Measurements from ENCODE around the gene FCHO2. TPM values are rescaled to one million over a fixed set of nuclear protein-coding genes. Genes with fewer than 3 reads are reported as not detected.

FCHO2 gene
- total and polyA plus RNA-seq, 10 of the 15 experiments (the other 5 are each of a cell fraction or from before 2014, with no cell fraction given) = 0.05 to 1.4 (median 0.18) TPM

- ChIA-PET CTCF (no interaction called here), RAD21 (ENCODE audit: unreplicated experiment) (no interaction called here), POLR2A (no interaction called here), SMC1A (ENCODE audit: uncharacterized antibody, unreplicated experiment) (no interaction called here)
- WGBS (ENCODE audit: insufficient coverage, insufficient replicate concordance, low lambda C conversion rate, missing lambda C conversion rate) = 91% methylated on average over 6 of the region's 6 CpGs
- no peak overlapping the region for H3K27ac ChIP-seq (ENCODE audit: control insufficient read depth, insufficient read depth)
- H3K4me1 ChIP-seq (ENCODE audit: control insufficient read depth, insufficient read depth, low read length) = no peaks in the 10 kb centered on the region
- H2AFZ ChIP-seq (ENCODE audit: control insufficient read depth, low read depth, low read length) = no peak overlapping the region
- no peaks in the 10 kb centered on the region for H3K79me2 ChIP-seq (ENCODE audit: control insufficient read depth, insufficient read depth, low read length)
- ATAC-seq (no peak), FAIRE-seq (no peak), DNase-seq (ENCODE audit: low read depth, low spot score) (no peak)
- H3K9ac ChIP-seq (ENCODE audit: control insufficient read depth, insufficient read depth, low read length) = no peak overlapping the region
- H3K4me3 ChIP-seq = no peak overlapping the region
- TF ChIP-seq SREBF2 (IDR thresholded peaks at IDR 0.05; ENCODE audit: low read length) (no peak), FOXK2 (IDR thresholded peaks at IDR 0.05) (no peak), PKNOX1 (IDR thresholded peaks at IDR 0.05) (no peak), GABPA (IDR thresholded peaks at IDR 0.05; ENCODE audit: low read depth) (no peak), SUPT20H (IDR thresholded peaks at IDR 0.05; ENCODE audit: borderline replicate concordance, control insufficient read depth, low read depth, low read length) (no peak), WRNIP1 (IDR thresholded peaks at IDR 0.05; ENCODE audit: borderline replicate concordance, low read depth, low read length) (no peak), ATF3 (IDR thresholded peaks at IDR 0.05; ENCODE audit: borderline replicate concordance, extremely low read depth, low read depth, low read length) (no peak), ZNF207 (IDR thresholded peaks at IDR 0.05; ENCODE audit: borderline replicate concordance) (no peak), STAT3 (IDR thresholded peaks at IDR 0.05; ENCODE audit: low read depth, low read length) (no peak), RELB (IDR thresholded peaks at IDR 0.05; ENCODE audit: low read depth) (no peak), TCF7 (IDR thresholded peaks at IDR 0.05; ENCODE audit: borderline replicate concordance) (no peak), USF2 (IDR thresholded peaks at IDR 0.05; ENCODE audit: borderline replicate concordance, low read depth, low read length) (no peak), TCF12 (IDR thresholded peaks at IDR 0.05; ENCODE audit: low read depth, low read length) (no peak), NFYB (IDR thresholded peaks at IDR 0.05; ENCODE audit: insufficient read depth, low read depth, low read length) (no peak)
- intact Hi-C loops (cut with micrococcal nuclease; ENCODE audit: unreplicated experiment) (loop anchor here (1.0 kb wide), 1 partner anchor 10 kb away; no protein-coding TSS in a partner anchor), in situ Hi-C loops (cut with MboI) (no loop called here)
- no peaks in the 10 kb centered on the region for H4K20me1 ChIP-seq (ENCODE audit: control insufficient read depth, insufficient read depth)
- H3K36me3 ChIP-seq (ENCODE audit: control insufficient read depth in 2 of 2, insufficient read depth in 2 of 2, low read length in 1 of 2) = peaks cover 0 to 26% of the 10 kb centered on the region in 2 experiments
- H3K9me3 ChIP-seq (replicated peaks; ENCODE audit: control insufficient read depth, insufficient read depth, low read length) = no peaks in the 10 kb centered on the region
- no peak overlapping the region for H3K4me2 ChIP-seq (ENCODE audit: control insufficient read depth, insufficient read depth)
- no TSS peak for BruUV-seq (replicated peaks)
- no peaks in the 10 kb centered on the region for H3K27me3 ChIP-seq (replicated peaks in 1 of 2; ENCODE audit: control insufficient read depth in 2 of 2, insufficient read depth in 2 of 2, low read length in 1 of 2)
Observed at GRCh38 chr5:72908664-72909063, 47.2 kb upstream of the FCHO2 start.

Measured in GM12878 (cell line).